ENCODE results near the gene NUP93.

The NUP93 gene

GRCh38 chr16:56885446-56886162, 155.7 kb downstream of the NUP93 start:
- Histone ChIP-seq H3K4me3 (ENCODE audit: low read depth, low read length) (no peak overlapping the region), H3K4me1 (ENCODE audit: control insufficient read depth, insufficient read depth, low read length) (no peaks in the 10 kb centered on the region), H3K36me3 (ENCODE audit: control insufficient read depth in 2 of 2, insufficient read depth in 1 of 2, low read length in 2 of 2) (no peaks in the 10 kb centered on the region), H3K27ac (ENCODE audit: extremely low read depth, low read depth, low read length) (no peak overlapping the region), H3K9me3 (ENCODE audit: control insufficient read depth, insufficient read depth, low read depth, low read length) (no peaks in the 10 kb centered on the region)
- POLR2A ChIA-PET = interaction anchor here (0.6 kb wide), 1 partner anchor 435 kb away, joined by 3 read pairs; the partner anchor contains the start of gene NUDT21
- CTCF ChIA-PET = interaction anchor here (1.1 kb wide), 1 partner anchor 11 kb away, joined by 4 read pairs; no protein-coding TSS in a partner anchor
- TF ChIP-seq ZNF391 (tag by site-specific recombination; IDR thresholded peaks at IDR 0.05; ENCODE audit: borderline replicate concordance, low read depth) (no peak), ZNF555 (tag by site-specific recombination; conservative IDR thresholded peaks at IDR 0.05) (no peak), ZSCAN18 (tag by site-specific recombination; IDR thresholded peaks at IDR 0.05) (no peak), TRIM28 (IDR thresholded peaks at IDR 0.05; ENCODE audit: borderline replicate concordance, low read length) (peak; percentile 93; the same call in 1 of the 2 replicates), ZFP37 (tag by site-specific recombination; IDR thresholded peaks at IDR 0.05) (no peak), GFI1B (tag by site-specific recombination; IDR thresholded peaks at IDR 0.05) (no peak), ZNF48 (tag by site-specific recombination; IDR thresholded peaks at IDR 0.05) (no peak), ZNF114 (tag by site-specific recombination; IDR thresholded peaks at IDR 0.05) (no peak), ZNF335 (tag by site-specific recombination; conservative IDR thresholded peaks at IDR 0.05) (no peak), ZNF768 (tag by site-specific recombination; IDR thresholded peaks at IDR 0.05) (peak; percentile 70), ZNF707 (tag by site-specific recombination; IDR thresholded peaks at IDR 0.05) (no peak), ATF2 (tag by site-specific recombination; IDR thresholded peaks at IDR 0.05; ENCODE audit: low read depth) (no peak), ZNF146 (tag by site-specific recombination; IDR thresholded peaks at IDR 0.05) (no peak), ZNF112 (tag by site-specific recombination; IDR thresholded peaks at IDR 0.05) (no peak), SCRT1 (tag by site-specific recombination; IDR thresholded peaks at IDR 0.05; ENCODE audit: borderline replicate concordance) (no peak)
- TF ChIP-seq, protein P1, sequence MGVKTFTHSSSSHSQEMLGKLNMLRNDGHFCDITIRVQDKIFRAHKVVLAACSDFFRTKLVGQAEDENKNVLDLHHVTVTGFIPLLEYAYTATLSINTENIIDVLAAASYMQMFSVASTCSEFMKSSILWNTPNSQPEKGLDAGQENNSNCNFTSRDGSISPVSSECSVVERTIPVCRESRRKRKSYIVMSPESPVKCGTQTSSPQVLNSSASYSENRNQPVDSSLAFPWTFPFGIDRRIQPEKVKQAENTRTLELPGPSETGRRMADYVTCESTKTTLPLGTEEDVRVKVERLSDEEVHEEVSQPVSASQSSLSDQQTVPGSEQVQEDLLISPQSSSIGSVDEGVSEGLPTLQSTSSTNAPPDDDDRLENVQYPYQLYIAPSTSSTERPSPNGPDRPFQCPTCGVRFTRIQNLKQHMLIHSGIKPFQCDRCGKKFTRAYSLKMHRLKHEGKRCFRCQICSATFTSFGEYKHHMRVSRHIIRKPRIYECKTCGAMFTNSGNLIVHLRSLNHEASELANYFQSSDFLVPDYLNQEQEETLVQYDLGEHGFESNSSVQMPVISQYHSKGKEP (tag by site-specific recombination; IDR thresholded peaks at IDR 0.05) = no peak
- TF ChIP-seq, protein P2, sequence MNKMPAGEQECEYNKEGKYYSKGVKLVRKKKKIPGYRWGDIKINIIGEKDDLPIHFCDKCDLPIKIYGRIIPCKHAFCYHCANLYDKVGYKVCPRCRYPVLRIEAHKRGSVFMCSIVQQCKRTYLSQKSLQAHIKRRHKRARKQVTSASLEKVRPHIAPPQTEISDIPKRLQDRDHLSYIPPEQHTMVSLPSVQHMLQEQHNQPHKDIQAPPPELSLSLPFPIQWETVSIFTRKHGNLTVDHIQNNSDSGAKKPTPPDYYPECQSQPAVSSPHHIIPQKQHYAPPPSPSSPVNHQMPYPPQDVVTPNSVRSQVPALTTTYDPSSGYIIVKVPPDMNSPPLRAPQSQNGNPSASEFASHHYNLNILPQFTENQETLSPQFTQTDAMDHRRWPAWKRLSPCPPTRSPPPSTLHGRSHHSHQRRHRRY (tag by site-specific recombination; IDR thresholded peaks at IDR 0.05) = no peak

DNA sequence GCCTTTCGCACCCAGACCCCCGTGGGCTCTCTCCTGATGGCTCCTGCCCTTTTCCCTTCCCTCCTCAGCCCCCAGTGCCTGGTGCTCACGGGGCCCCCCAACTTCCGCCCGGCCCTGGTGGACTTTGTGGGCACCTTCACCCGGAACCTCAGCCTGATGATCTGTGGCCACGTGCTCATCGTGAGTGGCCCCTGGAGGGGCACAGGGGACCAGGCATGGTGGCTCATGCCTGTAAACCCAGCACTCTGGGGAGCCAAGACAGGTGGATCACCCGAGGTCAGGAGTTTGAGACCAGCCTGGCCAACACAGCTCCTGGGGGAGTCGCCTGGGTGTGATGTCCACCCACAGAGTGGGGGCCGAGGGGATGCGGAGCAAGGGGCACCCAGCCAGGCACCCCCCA, 156.4 kb downstream of the NUP93 start:
- no peak overlapping the region for H3K27ac ChIP-seq (ENCODE audit: extremely low read depth, low read depth, low read length)
- ChIA-PET POLR2A (no interaction called here), CTCF (no interaction called here)
- no peak overlapping the region for H3K4me3 ChIP-seq (ENCODE audit: low read depth, low read length)
- H3K9me3 ChIP-seq (ENCODE audit: control insufficient read depth, insufficient read depth, low read depth, low read length) = no peaks in the 10 kb centered on the region
- TF ChIP-seq ZNF677 (tag by site-specific recombination; IDR thresholded peaks at IDR 0.05) = no peak
- TF ChIP-seq, protein P3, sequence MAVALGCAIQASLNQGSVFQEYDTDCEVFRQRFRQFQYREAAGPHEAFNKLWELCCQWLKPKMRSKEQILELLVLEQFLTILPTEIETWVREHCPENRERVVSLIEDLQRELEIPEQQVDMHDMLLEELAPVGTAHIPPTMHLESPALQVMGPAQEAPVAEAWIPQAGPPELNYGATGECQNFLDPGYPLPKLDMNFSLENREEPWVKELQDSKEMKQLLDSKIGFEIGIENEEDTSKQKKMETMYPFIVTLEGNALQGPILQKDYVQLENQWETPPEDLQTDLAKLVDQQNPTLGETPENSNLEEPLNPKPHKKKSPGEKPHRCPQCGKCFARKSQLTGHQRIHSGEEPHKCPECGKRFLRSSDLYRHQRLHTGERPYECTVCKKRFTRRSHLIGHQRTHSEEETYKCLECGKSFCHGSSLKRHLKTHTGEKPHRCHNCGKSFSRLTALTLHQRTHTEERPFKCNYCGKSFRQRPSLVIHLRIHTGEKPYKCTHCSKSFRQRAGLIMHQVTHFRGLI (tag by site-specific recombination; IDR thresholded peaks at IDR 0.05) = no peak
- TF ChIP-seq ZNF561 (tag by site-specific recombination; IDR thresholded peaks at IDR 0.05; ENCODE audit: borderline replicate concordance) = no peak
- TF ChIP-seq ZNF510 (tag by site-specific recombination; IDR thresholded peaks at IDR 0.05; ENCODE audit: insufficient replicate concordance) = no peak
- no peak for TF ChIP-seq ZIC2 (tag by site-specific recombination; IDR thresholded peaks at IDR 0.05)
- TF ChIP-seq CTCF (tag by site-specific recombination; IDR thresholded peaks at IDR 0.05) = no peak
- TF ChIP-seq ZSCAN16 (tag by site-specific recombination; IDR thresholded peaks at IDR 0.05) = no peak
- no peaks in the 10 kb centered on the region for H3K4me1 ChIP-seq (ENCODE audit: control insufficient read depth, insufficient read depth, low read length)
- no peaks in the 10 kb centered on the region for H3K36me3 ChIP-seq (ENCODE audit: control insufficient read depth in 2 of 2, insufficient read depth in 1 of 2, low read length in 2 of 2)

All from HEK293 (cell line).